DMS114 treated with DMSO at 0.1 percent for 48 hours (cell line): Measurements from ENCODE around the gene SSPN.

Source experiments
- DNase-seq: peaks from one replicate; lab custom pipeline; 2025; ENCODE audit not compliant: unreplicated experiment; lab: John Stamatoyannopoulos, UW

The SSPN gene

GRCh38 chr12:26255893-26256645 is 60.7 kb downstream of the SSPN start:
- DNase-seq: no peak

GRCh38 chr12:26264215-26264838 is 69.0 kb downstream of the SSPN start:
- DNase-seq: no peak

- no peak for DNase-seq
Observed at GRCh38 chr12:26265606-26266005, 70.2 kb downstream of the SSPN start.

GRCh38 chr12:26266881-26267280 is 71.5 kb downstream of the SSPN start:
- DNase-seq: no peak

- DNase-seq: no peak
Observed at GRCh38 chr12:26268841-26269561, 73.6 kb downstream of the SSPN start.

GRCh38 chr12:26269562-26270284 is 74.3 kb downstream of the SSPN start:
- DNase-seq: no peak

- no peak for DNase-seq
Observed at GRCh38 chr12:26271024-26271423, 75.7 kb downstream of the SSPN start.

GRCh38 chr12:26271889-26272492 is 76.6 kb downstream of the SSPN start:
- no peak for DNase-seq

GRCh38 chr12:26272851-26273250 is 77.5 kb downstream of the SSPN start:
- no peak for DNase-seq

GRCh38 chr12:26273811-26274210 is 78.4 kb downstream of the SSPN start:
- no peak for DNase-seq

- DNase-seq: no peak
Observed at GRCh38 chr12:26274441-26275312, 79.3 kb downstream of the SSPN start.

GRCh38 chr12:26275313-26276131 is 80.1 kb downstream of the SSPN start:
- DNase-seq: no peak

GRCh38 chr12:26276709-26277108 is 81.3 kb downstream of the SSPN start:
- DNase-seq: no peak

GRCh38 chr12:26277506-26278246 is 82.3 kb downstream of the SSPN start:
- DNase-seq: no peak

GRCh38 chr12:26278266-26278665 is 82.9 kb downstream of the SSPN start:
- no peak for DNase-seq

- no peak for DNase-seq
Observed at GRCh38 chr12:26278666-26279065, 83.3 kb downstream of the SSPN start.

- no peak for DNase-seq
Observed at GRCh38 chr12:26279091-26279490, 83.7 kb downstream of the SSPN start.

GRCh38 chr12:26279908-26280307 is 84.5 kb downstream of the SSPN start:
- DNase-seq: no peak

- DNase-seq: no peak
Observed at GRCh38 chr12:26280869-26281268, 85.5 kb downstream of the SSPN start.
